ENCODE measurements around the gene GPR31.

The GPR31 gene

GRCh38 chr6:167137081-167137480 is 20.7 kb downstream of the GPR31 start:
- Mint-ChIP-seq H3K9me3 (no peaks in the 10 kb centered on the region), H3K4me1 (ENCODE audit: low read depth) (no peaks in the 10 kb centered on the region), H3K4me3 (no peak overlapping the region), H3K27me3 (ENCODE audit: low read depth) (peaks cover 20% of the 10 kb centered on the region), H3K27ac (no peak overlapping the region), H3K36me3 (ENCODE audit: low read depth) (no peaks in the 10 kb centered on the region)

DNA sequence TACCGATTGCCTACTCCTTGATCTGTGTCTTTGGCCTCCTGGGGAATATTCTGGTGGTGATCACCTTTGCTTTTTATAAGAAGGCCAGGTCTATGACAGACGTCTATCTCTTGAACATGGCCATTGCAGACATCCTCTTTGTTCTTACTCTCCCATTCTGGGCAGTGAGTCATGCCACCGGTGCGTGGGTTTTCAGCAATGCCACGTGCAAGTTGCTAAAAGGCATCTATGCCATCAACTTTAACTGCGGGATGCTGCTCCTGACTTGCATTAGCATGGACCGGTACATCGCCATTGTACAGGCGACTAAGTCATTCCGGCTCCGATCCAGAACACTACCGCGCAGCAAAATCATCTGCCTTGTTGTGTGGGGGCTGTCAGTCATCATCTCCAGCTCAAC is 21.4 kb downstream of the GPR31 start:
- Mint-ChIP-seq H3K27ac (no peak overlapping the region), H3K9me3 (no peaks in the 10 kb centered on the region), H3K4me1 (ENCODE audit: low read depth) (no peaks in the 10 kb centered on the region), H3K36me3 (ENCODE audit: low read depth) (no peaks in the 10 kb centered on the region), H3K4me3 (no peak overlapping the region), H3K27me3 (ENCODE audit: low read depth) (peaks cover 20% of the 10 kb centered on the region)

DNA sequence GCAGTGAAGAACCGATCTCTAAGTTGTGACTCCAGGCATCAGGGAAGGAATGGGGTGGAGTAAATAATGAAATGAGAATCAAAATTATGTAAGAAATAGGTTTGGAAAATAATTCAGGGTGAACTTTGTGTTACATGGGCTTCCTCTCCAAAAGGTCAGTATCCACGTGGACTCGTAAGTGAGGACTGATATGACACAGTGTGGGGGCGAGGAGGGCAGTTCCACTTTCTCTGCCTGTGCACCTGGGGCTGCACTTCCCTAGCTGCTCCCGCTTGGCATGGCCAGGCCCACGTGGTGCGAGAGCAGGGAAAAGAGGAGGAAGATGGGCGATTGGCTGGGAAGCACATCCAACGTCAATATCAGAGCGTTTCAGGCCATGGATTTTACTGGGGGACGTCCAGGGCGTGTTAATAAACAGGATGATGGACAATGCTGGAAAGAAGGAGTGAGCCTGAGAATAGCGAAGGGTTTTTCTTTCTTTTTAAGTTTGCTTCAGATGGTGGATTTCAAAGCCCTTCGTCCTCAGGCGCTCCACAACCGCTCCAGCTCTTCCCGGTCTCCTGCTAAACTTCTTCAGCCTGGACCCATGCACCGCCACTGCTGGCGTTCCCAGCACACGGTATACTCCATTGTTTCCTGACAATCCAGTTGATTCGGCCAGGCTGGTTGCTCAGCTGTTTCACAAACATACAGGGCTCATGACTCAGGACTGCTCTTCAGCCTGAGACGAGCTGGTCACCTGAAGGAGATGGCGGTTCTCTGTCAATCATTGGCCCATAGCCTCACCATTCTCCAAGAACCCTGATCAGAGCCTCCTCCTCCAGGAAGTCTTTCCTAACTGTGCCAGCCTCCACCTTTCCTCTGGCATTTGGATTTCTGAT is 23.1 kb downstream of the GPR31 start:
- Mint-ChIP-seq H3K27ac (no peak overlapping the region), H3K9me3 (no peaks in the 10 kb centered on the region), H3K36me3 (ENCODE audit: low read depth) (no peaks in the 10 kb centered on the region), H3K4me1 (ENCODE audit: low read depth) (peaks cover 2% of the 10 kb centered on the region), H3K4me3 (no peak overlapping the region), H3K27me3 (ENCODE audit: low read depth) (peaks cover 17% of the 10 kb centered on the region)

DNA sequence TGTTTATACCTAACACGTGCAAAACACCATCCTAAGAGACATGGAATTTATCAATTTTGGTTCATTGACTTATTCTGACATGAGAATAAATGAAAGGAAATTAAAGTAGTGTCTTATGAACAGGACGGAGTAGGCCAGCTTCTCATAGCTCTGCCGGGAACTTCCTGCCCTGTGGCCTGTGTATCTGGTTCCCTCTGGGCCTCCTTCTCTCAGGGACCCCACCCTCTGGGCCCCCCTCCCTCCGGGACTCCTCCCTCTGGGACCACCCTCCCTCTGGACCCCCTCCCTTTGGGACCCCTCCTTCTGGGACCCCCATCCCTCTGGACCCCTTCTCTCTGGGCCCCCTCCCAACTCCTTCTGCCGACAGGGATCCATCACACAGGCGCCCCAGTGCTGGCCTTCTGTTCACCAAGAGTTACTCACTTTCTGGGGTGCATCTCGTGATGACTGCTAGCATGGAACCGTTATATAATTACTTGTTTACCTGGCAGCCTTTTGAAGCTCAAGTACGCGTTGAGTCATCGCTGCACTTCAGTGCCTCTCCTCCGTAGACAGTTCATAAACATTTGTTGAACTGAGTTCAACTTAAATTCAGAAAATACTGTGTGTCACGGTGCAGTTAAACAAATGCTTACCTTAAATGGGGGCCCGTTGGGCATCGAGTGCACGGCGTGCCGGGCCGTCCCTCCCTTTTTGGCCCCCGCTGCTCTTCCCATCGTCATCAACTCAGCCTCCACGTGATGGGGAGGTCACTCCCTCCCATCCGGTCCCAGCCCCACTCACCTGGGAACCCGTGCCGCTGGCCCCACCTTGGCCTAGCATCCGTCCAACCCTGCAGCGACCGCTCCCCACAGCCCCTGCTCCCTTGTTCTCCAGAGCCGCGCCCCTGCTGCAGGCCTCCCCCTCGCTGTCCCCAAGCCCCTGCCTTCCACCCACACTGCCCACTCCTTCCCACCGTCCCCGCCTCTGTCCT is 26.8 kb downstream of the GPR31 start:
- Mint-ChIP-seq H3K4me3 (no peak overlapping the region), H3K36me3 (ENCODE audit: low read depth) (no peaks in the 10 kb centered on the region), H3K27ac (no peak overlapping the region), H3K9me3 (no peaks in the 10 kb centered on the region), H3K4me1 (ENCODE audit: low read depth) (peaks cover 2% of the 10 kb centered on the region), H3K27me3 (ENCODE audit: low read depth) (peaks cover 2% of the 10 kb centered on the region)

GRCh38 chr6:167130008-167130677 is 27.6 kb downstream of the GPR31 start:
- H3K9me3 Mint-ChIP-seq: no peaks in the 10 kb centered on the region
- H3K4me3 Mint-ChIP-seq: no peak overlapping the region
- no peaks in the 10 kb centered on the region for H3K27me3 Mint-ChIP-seq (ENCODE audit: low read depth)
- H3K4me1 Mint-ChIP-seq (ENCODE audit: low read depth): peaks cover 2% of the 10 kb centered on the region
- H3K27ac Mint-ChIP-seq: no peak overlapping the region
- H3K36me3 Mint-ChIP-seq (ENCODE audit: low read depth): no peaks in the 10 kb centered on the region

GRCh38 chr6:167129562-167129961 is 28.2 kb downstream of the GPR31 start:
- no peaks in the 10 kb centered on the region for H3K36me3 Mint-ChIP-seq (ENCODE audit: low read depth)
- no peaks in the 10 kb centered on the region for H3K9me3 Mint-ChIP-seq
- no peaks in the 10 kb centered on the region for H3K27me3 Mint-ChIP-seq (ENCODE audit: low read depth)
- no peak overlapping the region for H3K4me3 Mint-ChIP-seq
- no peak overlapping the region for H3K27ac Mint-ChIP-seq
- H3K4me1 Mint-ChIP-seq (ENCODE audit: low read depth): peaks cover 2% of the 10 kb centered on the region

DNA sequence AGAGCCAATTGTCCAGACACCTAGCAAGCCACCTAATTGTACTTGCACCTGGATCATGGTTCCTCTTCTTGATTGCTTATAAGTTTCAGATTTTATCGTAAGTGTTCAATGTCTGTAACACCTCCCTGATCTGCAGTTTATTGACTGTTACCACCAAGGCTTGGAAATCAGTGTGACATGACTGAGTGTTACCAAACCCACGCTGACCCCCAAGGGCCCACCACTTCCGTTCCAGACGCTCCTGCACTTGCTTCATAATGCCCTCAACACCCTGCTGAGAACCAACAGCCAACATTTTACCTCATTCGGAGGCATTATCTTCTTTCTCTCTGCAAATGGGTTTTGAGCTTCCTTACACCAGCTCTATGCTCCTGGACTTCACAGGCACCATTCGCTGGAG is 28.6 kb downstream of the GPR31 start:
- no peaks in the 10 kb centered on the region for H3K27me3 Mint-ChIP-seq (ENCODE audit: low read depth)
- peaks cover 2% of the 10 kb centered on the region for H3K4me1 Mint-ChIP-seq (ENCODE audit: low read depth)
- no peak overlapping the region for H3K27ac Mint-ChIP-seq
- H3K36me3 Mint-ChIP-seq (ENCODE audit: low read depth): no peaks in the 10 kb centered on the region
- no peaks in the 10 kb centered on the region for H3K9me3 Mint-ChIP-seq
- no peak overlapping the region for H3K4me3 Mint-ChIP-seq

- H3K36me3 Mint-ChIP-seq (ENCODE audit: low read depth): no peaks in the 10 kb centered on the region
- no peak overlapping the region for H3K4me3 Mint-ChIP-seq
- H3K9me3 Mint-ChIP-seq: no peaks in the 10 kb centered on the region
- H3K4me1 Mint-ChIP-seq (ENCODE audit: low read depth): peaks cover 2% of the 10 kb centered on the region
- no peak overlapping the region for H3K27ac Mint-ChIP-seq
- H3K27me3 Mint-ChIP-seq (ENCODE audit: low read depth): no peaks in the 10 kb centered on the region
These were observed 29.8 kb downstream of the GPR31 start for GRCh38 chr6:167127785-167128531.

- peaks cover 4% of the 10 kb centered on the region for H3K4me1 Mint-ChIP-seq (ENCODE audit: low read depth)
- no peak overlapping the region for H3K4me3 Mint-ChIP-seq
- no peaks in the 10 kb centered on the region for H3K36me3 Mint-ChIP-seq (ENCODE audit: low read depth)
- H3K9me3 Mint-ChIP-seq: no peaks in the 10 kb centered on the region
- H3K27ac Mint-ChIP-seq: no peak overlapping the region
- H3K27me3 Mint-ChIP-seq (ENCODE audit: low read depth): no peaks in the 10 kb centered on the region
These were observed 31.9 kb downstream of the GPR31 start for GRCh38 chr6:167125855-167126349.

DNA sequence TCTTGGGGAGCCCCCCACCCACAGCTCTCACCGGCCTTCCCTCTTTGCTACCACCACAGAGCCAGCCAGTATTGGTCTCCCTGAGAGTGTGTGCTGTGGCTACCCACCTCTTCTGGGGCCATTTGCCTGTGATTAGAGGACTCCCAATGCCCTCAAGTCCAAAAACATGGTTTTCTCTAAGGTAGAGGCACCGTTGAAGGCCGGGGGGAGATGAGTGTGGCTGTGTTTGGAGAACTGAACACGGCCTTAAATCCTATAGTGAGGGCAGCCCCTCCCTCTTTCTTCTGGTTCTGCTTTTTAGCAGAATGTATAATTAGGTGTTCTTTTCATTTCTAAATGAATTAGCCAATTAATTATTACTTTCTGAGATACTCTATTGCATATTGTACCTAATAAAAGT is 32.4 kb downstream of the GPR31 start:
- H3K9me3 Mint-ChIP-seq: no peaks in the 10 kb centered on the region
- no peak overlapping the region for H3K4me3 Mint-ChIP-seq
- H3K4me1 Mint-ChIP-seq (ENCODE audit: low read depth): peaks cover 4% of the 10 kb centered on the region
- H3K36me3 Mint-ChIP-seq (ENCODE audit: low read depth): no peaks in the 10 kb centered on the region
- H3K27me3 Mint-ChIP-seq (ENCODE audit: low read depth): no peaks in the 10 kb centered on the region
- no peak overlapping the region for H3K27ac Mint-ChIP-seq

DNA sequence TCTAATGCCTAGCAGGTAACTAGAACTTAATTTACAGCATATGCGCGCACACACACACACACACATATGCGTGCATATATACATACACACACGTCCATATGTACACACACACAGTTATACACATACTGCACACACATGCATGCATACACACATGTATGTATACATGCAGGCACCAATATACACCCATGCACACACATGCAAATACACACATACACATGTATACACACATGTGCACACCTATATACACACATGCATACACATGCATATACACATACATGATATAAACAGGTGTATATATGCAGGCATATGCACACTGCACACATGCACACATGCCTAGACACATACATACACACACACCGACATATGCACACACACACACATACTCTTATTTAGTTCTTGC is 33.0 kb downstream of the GPR31 start:
- no peak overlapping the region for H3K27ac Mint-ChIP-seq
- no peaks in the 10 kb centered on the region for H3K27me3 Mint-ChIP-seq (ENCODE audit: low read depth)
- H3K4me3 Mint-ChIP-seq: no peak overlapping the region
- H3K4me1 Mint-ChIP-seq (ENCODE audit: low read depth): peaks cover 1% of the 10 kb centered on the region
- H3K36me3 Mint-ChIP-seq (ENCODE audit: low read depth): no peaks in the 10 kb centered on the region
- H3K9me3 Mint-ChIP-seq: no peaks in the 10 kb centered on the region

DNA sequence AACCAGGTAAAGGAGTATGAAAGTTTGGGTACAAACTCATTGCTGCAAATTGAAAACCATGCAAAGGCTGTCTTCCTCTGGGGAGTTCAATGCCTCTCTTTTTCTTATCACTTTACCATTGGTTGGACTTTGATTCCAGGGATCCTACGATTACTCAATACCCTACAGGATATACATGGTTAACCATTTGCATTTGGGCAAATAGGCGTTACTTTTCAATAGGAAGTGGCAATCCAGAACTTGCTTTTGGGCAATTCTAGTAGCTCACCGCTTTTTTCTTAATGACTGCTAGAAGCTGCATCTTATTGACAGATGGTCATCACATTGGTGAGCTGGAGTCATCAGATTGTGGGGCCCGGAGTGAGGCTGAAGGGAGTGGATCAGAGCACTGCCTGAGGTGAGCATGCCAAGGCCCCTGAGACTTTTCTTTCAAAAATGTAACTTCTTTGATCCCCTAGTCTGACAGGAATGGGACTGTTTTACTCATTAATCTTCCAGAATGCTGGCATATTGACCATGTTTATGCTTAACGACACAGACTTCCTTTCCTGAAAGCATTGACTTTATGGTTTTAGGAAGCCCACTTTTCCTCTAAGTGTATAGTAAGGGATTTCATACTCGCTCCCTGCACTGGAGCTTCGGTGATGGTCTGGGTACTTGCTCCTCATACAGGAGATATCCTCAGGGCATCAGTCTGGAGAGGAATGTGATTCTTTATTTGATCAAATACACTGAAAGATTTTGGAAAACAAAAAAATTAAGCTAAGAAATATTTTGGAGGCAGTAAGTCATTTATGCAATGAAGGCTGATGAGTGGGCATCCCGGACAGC is 34.7 kb downstream of the GPR31 start, which contains the start of gene CCR6:
Gene CCR6 (plus strand): TSS at position 270 of the 831 bp plus-strand sequence. CDS start 13,039 bp downstream, outside the sequence.
- H3K27me3 Mint-ChIP-seq (ENCODE audit: low read depth): no peaks in the 10 kb centered on the region
- peaks cover 5% of the 10 kb centered on the region for H3K4me1 Mint-ChIP-seq (ENCODE audit: low read depth)
- no peak within 1 kb of the TSS for H3K27ac Mint-ChIP-seq
- no peaks in the 10 kb centered on the region for H3K9me3 Mint-ChIP-seq
- H3K36me3 Mint-ChIP-seq (ENCODE audit: low read depth): no peaks in the 10 kb centered on the region
- H3K4me3 Mint-ChIP-seq: no peak within 1 kb of the TSS

Data from T-helper 1 cell treated with Interleukin-12 subunit alpha and Interleukin-12 subunit beta and Interleukin-4 antibody, amounts not matched to agents 30 μg/mL and 1 μg/mL, for 36 hours (primary cell).